ENCODE results near the gene COX17.

- TF ChIP-seq CTCF (IDR thresholded peaks at IDR 0.05): no peak
- TF ChIP-seq POLR2A (IDR thresholded peaks at IDR 0.05): no peak
Measured at GRCh38 chr3:119620899-119621298, 56.3 kb downstream of the COX17 start.
